C4-2B (cell line): ENCODE results near the gene LRP1B.

Experiments used
- ZFX ChIP-seq: fragments of 450-650 bp; IDR thresholded peaks from 2 replicates; pipeline ENCODE4 v1.6.1; 2017
- TF ChIP-seq, protein P1 (sequence below): fragments of 450-650 bp; conservative IDR thresholded peaks from 2 replicates; pipeline ENCODE4 v1.5.1; 2017; ENCODE audit warnings: mild to moderate bottlenecking

DNA sequence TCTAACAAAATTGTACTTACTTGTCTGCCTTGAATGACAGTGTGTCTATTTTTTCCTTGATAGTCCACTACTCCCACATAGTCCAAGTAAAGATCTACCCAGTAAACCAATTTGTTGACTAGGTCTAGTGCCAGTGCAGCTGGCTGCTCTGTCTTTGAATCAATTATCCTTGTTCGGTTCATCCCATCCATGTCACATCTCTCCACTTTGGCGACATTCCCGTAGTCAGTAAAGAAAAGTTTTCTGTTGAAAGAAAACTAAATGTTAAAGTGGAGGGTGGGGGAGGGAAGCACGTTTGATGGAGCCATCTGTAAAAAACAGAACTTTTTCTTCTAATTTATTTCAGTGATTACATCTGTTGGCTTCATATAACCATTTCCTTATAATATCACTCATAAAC, 1068.8 kb downstream of the LRP1B start:
- TF ChIP-seq, protein P1, sequence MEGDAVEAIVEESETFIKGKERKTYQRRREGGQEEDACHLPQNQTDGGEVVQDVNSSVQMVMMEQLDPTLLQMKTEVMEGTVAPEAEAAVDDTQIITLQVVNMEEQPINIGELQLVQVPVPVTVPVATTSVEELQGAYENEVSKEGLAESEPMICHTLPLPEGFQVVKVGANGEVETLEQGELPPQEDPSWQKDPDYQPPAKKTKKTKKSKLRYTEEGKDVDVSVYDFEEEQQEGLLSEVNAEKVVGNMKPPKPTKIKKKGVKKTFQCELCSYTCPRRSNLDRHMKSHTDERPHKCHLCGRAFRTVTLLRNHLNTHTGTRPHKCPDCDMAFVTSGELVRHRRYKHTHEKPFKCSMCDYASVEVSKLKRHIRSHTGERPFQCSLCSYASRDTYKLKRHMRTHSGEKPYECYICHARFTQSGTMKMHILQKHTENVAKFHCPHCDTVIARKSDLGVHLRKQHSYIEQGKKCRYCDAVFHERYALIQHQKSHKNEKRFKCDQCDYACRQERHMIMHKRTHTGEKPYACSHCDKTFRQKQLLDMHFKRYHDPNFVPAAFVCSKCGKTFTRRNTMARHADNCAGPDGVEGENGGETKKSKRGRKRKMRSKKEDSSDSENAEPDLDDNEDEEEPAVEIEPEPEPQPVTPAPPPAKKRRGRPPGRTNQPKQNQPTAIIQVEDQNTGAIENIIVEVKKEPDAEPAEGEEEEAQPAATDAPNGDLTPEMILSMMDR: no peak
- TF ChIP-seq ZFX: no peak
